Neural progenitor cell (in vitro differentiated cells): ENCODE results near the gene TNFSF11. TPM values are rescaled to one million over a fixed set of nuclear protein-coding genes. Genes with fewer than 3 reads are reported as not detected.

Experiments used
- DNase-seq: peaks from one replicate; pipeline ENCODE4 v3.0.0-alpha.2; 2016; ENCODE audit warnings: low spot score
- H2AFZ ChIP-seq: fragments of 200-600 bp; sonication (generic); replicated peaks from 2 replicates; pipeline ENCODE4 v1.6.1; 2016; ENCODE audit warnings: antibody characterized with exemption
- H3F3A ChIP-seq: fragments of 200-600 bp; sonication (generic); 2 replicates; pipeline ENCODE4 v1.6.1; 2016; ENCODE audit warnings: antibody characterized with exemption, low read depth
- H3K27ac ChIP-seq: fragments of 200-600 bp; sonication (generic); 2 replicates; pipeline ENCODE4 v1.5.1; 2016; ENCODE audit warnings: mild to moderate bottlenecking
- H3K27me3 ChIP-seq: fragments of 200-600 bp; sonication (generic); 2 replicates; pipeline ENCODE4 v1.6.1; 2016; ENCODE audit warnings: mild to moderate bottlenecking, moderate library complexity
- H3K36me3 ChIP-seq: fragments of 200-600 bp; sonication (generic); 2 replicates; pipeline ENCODE4 v1.5.1; 2016
- H3K4me1 ChIP-seq: fragments of 200-600 bp; sonication (generic); 2 replicates; pipeline ENCODE4 v1.6.1; 2016; ENCODE audit warnings: mixed run types
- H3K4me2 ChIP-seq: fragments of 200-600 bp; sonication (generic); 2 replicates; pipeline ENCODE4 v1.6.1; 2016
- H3K4me3 ChIP-seq: fragments of 200-600 bp; sonication (generic); 2 replicates; pipeline ENCODE4 v1.5.1; 2016
- H3K79me2 ChIP-seq: fragments of 200-600 bp; sonication (generic); 2 replicates; pipeline ENCODE4 v1.6.1; 2016; ENCODE audit warnings: low read depth
- H3K9ac ChIP-seq: fragments of 200-600 bp; sonication (generic); 2 replicates; pipeline ENCODE4 v1.6.1; 2016
- H3K9me3 ChIP-seq: fragments of 200-600 bp; sonication (generic); 2 replicates; pipeline ENCODE4 v1.5.1; 2016; ENCODE audit warnings: low read depth
- H4K20me1 ChIP-seq: fragments of 200-600 bp; sonication (generic); 2 replicates; pipeline ENCODE4 v1.6.1; 2016; ENCODE audit warnings: low read depth
- H3K27ac Mint-ChIP-seq: 3 replicates; pipeline ENCODE4 v1.8.0; 2021; ENCODE audit warnings: mixed read lengths
- H3K27me3 Mint-ChIP-seq: 2 replicates; pipeline ENCODE4 v1.8.0; 2022; ENCODE audit warnings: low read depth, mild to moderate bottlenecking, inconsistent platforms, moderate library complexity, mixed read lengths; ENCODE audit not compliant: insufficient read depth
- H3K36me3 Mint-ChIP-seq: 3 replicates; pipeline ENCODE4 v1.8.0; 2021; ENCODE audit warnings: mixed read lengths
- H3K4me1 Mint-ChIP-seq: 3 replicates; pipeline ENCODE4 v1.8.0; 2021; ENCODE audit warnings: mixed read lengths
- H3K4me3 Mint-ChIP-seq: 3 replicates; pipeline ENCODE4 v1.8.0; 2021; ENCODE audit warnings: mild to moderate bottlenecking, moderate library complexity, mixed read lengths
- H3K9me3 Mint-ChIP-seq: 3 replicates; pipeline ENCODE4 v1.8.0; 2020; ENCODE audit warnings: mixed read lengths
- CTCF ChIP-seq: fragments of 200-600 bp; sonication (generic); IDR thresholded peaks from 2 replicates; pipeline ENCODE4 v1.5.1; 2017; ENCODE audit warnings: antibody characterized with exemption, mild to moderate bottlenecking
- EZH2 ChIP-seq: fragments of 200-600 bp; sonication (generic); IDR thresholded peaks from 2 replicates; pipeline ENCODE4 v1.6.1; 2017; ENCODE audit warnings: antibody characterized with exemption, mild to moderate bottlenecking, moderate library complexity
- EZH2phosphoT487 ChIP-seq: fragments of 200-600 bp; sonication (generic); IDR thresholded peaks from 2 replicates; pipeline ENCODE4 v1.6.1; 2017; ENCODE audit warnings: antibody characterized with exemption
- total RNA-seq: library from RNA; depleted of rRNA; stranded (reverse); fragments of >200 nt; gene quantifications from 2 replicates; pipeline ENCODE4 v1.2.3, GENCODE V29; 2015; ENCODE audit warnings: low replicate concordance

The TNFSF11 gene
- total RNA-seq, 1 donor from 2014 or later = 0.21 TPM

GRCh38 chr13:42561752-42562467, 12.0 kb upstream of the TNFSF11 start:
- peaks cover 8% of the 10 kb centered on the region for H3K9me3 Mint-ChIP-seq
- no peaks in the 10 kb centered on the region for H3K27me3 Mint-ChIP-seq
- H3K36me3 Mint-ChIP-seq = no peaks in the 10 kb centered on the region
- no peaks in the 10 kb centered on the region for H3K36me3 ChIP-seq
- H3K27me3 ChIP-seq = no peaks in the 10 kb centered on the region
- peak overlapping the region; percentile 37 for H2AFZ ChIP-seq
- H3K27ac ChIP-seq = no peak overlapping the region
- no peaks in the 10 kb centered on the region for H3K4me1 ChIP-seq
- H3K9ac ChIP-seq = no peak overlapping the region
- H3K4me3 Mint-ChIP-seq = no peak overlapping the region
- H3F3A ChIP-seq = no peaks in the 10 kb centered on the region
- H4K20me1 ChIP-seq = no peaks in the 10 kb centered on the region
- no peaks in the 10 kb centered on the region for H3K4me1 Mint-ChIP-seq
- TF ChIP-seq CTCF = no peak
- H3K27ac Mint-ChIP-seq = no peak overlapping the region
- no peak overlapping the region for H3K4me2 ChIP-seq
- no peaks in the 10 kb centered on the region for H3K9me3 ChIP-seq
- H3K79me2 ChIP-seq = no peaks in the 10 kb centered on the region
- DNase-seq = no peak
- no peak overlapping the region for H3K4me3 ChIP-seq

- Histone ChIP-seq H4K20me1 (no peaks in the 10 kb centered on the region), H3K9me3 (no peaks in the 10 kb centered on the region), H3K36me3 (peaks cover 3% of the 10 kb centered on the region), H3F3A (no peaks in the 10 kb centered on the region), H3K27me3 (no peaks in the 10 kb centered on the region), H2AFZ (peak overlapping the region; percentile 5), H3K4me2 (no peak overlapping the region), H3K9ac (no peak overlapping the region), H3K27ac (no peak overlapping the region), H3K79me2 (no peaks in the 10 kb centered on the region), H3K4me1 (no peaks in the 10 kb centered on the region), H3K4me3 (no peak overlapping the region)
- no peak for DNase-seq
- Mint-ChIP-seq H3K27me3 (peaks cover 4% of the 10 kb centered on the region), H3K9me3 (peaks cover 7% of the 10 kb centered on the region), H3K4me1 (no peaks in the 10 kb centered on the region), H3K4me3 (no peak overlapping the region), H3K27ac (no peak overlapping the region), H3K36me3 (no peaks in the 10 kb centered on the region)
- TF ChIP-seq EZH2 = no peak
- no peak for TF ChIP-seq EZH2phosphoT487
- no peak for TF ChIP-seq CTCF
Observed at GRCh38 chr13:42567906-42568305, 6.0 kb upstream of the TNFSF11 start.

DNA sequence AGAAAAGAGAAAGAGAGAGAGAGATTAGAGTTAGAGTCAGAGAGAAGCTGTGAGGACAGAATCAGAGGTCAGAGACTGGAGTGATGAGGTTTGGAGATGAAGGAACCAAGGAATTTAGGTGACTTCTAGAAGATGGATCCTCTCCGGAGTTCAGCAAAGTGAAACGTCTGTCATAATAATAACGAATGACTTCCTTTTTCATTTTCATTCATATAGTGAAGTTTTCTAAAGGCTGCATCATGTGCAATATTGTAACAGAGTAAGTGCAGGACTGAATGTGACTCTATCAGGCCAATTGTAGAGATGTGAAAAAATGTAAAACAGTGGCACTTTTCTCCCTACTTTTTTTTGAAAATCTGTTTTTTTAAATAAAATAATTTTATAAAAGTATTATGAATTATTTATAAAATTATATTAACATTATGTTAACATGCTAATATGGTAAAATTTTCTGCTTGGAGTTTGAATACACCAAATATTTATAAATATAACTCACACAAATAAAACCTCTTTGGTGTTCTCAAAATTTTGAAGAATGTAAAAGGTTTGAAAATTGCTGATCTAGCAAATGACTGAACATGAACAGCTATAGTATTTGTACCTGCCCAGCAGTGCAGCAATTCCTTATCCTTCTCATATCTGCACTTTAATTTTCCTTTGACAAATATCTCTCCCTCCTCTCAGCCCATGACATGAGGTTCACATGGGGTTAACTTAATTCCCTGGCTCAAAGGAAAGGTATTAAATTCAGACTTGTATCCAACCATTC, 4.2 kb upstream of the TNFSF11 start:
- TF ChIP-seq EZH2 (no peak), CTCF (no peak), EZH2phosphoT487 (no peak)
- H3K27ac ChIP-seq = no peak overlapping the region
- no peak overlapping the region for H3K4me2 ChIP-seq
- no peak for DNase-seq
- H3F3A ChIP-seq = no peaks in the 10 kb centered on the region
- Mint-ChIP-seq H3K4me1 (no peaks in the 10 kb centered on the region), H3K36me3 (no peaks in the 10 kb centered on the region), H3K9me3 (peaks cover 11% of the 10 kb centered on the region), H3K27me3 (peaks cover 15% of the 10 kb centered on the region), H3K4me3 (no peak overlapping the region), H3K27ac (no peak overlapping the region)
- H4K20me1 ChIP-seq = no peaks in the 10 kb centered on the region
- H2AFZ ChIP-seq = no peak overlapping the region
- H3K9ac ChIP-seq = no peak overlapping the region
- no peak overlapping the region for H3K4me3 ChIP-seq
- H3K27me3 ChIP-seq = peaks cover 19% of the 10 kb centered on the region
- peaks cover 3% of the 10 kb centered on the region for H3K36me3 ChIP-seq
- H3K4me1 ChIP-seq = no peaks in the 10 kb centered on the region
- no peaks in the 10 kb centered on the region for H3K9me3 ChIP-seq
- no peaks in the 10 kb centered on the region for H3K79me2 ChIP-seq
